Lung microvascular endothelial cell (primary cell): ENCODE results near the gene RHO. TPM values are rescaled to one million over a fixed set of nuclear protein-coding genes. Genes with fewer than 3 reads are reported as not detected.
"Not testable (repeated sequence)": the region's sequence is repeated elsewhere in the genome, so short reads cannot be mapped to it uniquely, and the experiment has no call there.

Source experiments
- DNase-seq, 2 donors: peaks; one replicate each; pipeline versions ENCODE4 v3.0.0 to v3.0.0-alpha.2; 2010; ENCODE audit warnings: low read depth in 2 of 2
- total RNA-seq: library from RNA; depleted of rRNA; stranded (reverse); fragments of >200 nt; gene quantifications from 2 replicates; pipeline ENCODE4 v1.2.1, GENCODE V29; 2014

Gene RHO
- total RNA-seq, result not detected in 2 replicates

DNA sequence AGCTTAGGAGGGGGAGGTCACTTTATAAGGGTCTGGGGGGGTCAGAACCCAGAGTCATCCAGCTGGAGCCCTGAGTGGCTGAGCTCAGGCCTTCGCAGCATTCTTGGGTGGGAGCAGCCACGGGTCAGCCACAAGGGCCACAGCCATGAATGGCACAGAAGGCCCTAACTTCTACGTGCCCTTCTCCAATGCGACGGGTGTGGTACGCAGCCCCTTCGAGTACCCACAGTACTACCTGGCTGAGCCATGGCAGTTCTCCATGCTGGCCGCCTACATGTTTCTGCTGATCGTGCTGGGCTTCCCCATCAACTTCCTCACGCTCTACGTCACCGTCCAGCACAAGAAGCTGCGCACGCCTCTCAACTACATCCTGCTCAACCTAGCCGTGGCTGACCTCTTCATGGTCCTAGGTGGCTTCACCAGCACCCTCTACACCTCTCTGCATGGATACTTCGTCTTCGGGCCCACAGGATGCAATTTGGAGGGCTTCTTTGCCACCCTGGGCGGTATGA lies at the start of gene RHO:
Gene RHO (plus strand): TSS at position 51 of the 512 bp plus-strand sequence. CDS start 95 bp downstream, at position 146.
- DNase-seq, result no peak

GRCh38 chr3:129481225-129481765 lies 47.1 kb upstream of the RHO start:
- DNase-seq, result peak; percentile 58 to 65

DNA sequence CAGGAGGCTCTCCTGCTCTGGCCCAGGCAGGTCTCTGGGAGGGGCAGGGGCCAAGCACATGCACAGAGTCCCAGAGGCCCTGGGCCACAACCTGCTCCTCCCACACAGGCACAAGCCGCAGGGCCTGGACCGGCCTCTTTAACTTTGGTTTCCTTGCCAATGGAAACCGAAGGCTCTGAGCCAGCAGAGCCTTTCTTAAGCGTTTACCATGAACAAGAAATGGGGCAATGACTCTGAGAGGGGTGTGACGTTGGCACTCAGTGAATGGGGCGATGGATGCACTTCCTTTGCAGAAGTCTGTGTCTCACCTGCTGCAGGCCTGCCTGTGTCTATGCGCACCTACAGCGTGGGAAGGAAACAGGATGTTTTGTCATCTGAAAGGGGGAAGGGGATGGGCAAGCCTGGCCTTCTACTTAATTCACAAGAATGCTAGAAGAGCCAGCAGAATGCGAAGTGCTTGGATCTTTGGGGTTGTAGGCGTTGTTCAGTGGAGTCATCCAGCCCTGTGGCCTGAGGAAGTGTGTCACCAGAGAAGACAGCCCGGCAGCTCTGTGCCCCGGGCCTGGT lies 46.6 kb upstream of the RHO start:
- DNase-seq, result peak in 1 of 2 donors; percentile 63

GRCh38 chr3:129482721-129483120 lies 45.7 kb upstream of the RHO start:
- no peak for DNase-seq

- DNase-seq, result no peak
Observed at GRCh38 chr3:129483870-129484269, 44.6 kb upstream of the RHO start.

DNA sequence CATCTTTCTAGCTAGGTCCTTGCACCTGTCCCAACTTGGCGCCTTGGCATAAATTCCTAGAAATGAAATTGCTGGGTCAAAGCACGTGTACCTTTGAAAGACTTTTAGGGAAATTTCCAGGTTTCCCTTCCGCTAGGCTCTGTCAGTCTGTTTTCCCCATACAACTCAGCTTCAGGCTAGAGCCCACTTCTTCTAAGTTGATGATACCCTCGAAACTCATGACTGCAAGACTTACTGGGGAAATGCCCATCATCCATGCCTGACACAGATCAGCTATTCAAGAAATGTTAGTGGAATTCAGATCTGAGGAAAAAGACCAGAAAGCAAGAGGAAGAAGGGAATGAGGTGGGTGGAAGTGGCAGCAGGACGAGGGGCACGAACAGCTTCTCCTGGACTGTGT lies 43.3 kb upstream of the RHO start:
- DNase-seq, result not testable (repeated sequence)

- DNase-seq, result peak in 1 of 2 donors; percentile 82
Observed at GRCh38 chr3:129485721-129486663, 42.4 kb upstream of the RHO start.

- no peak for DNase-seq
Observed at GRCh38 chr3:129486664-129487035, 41.8 kb upstream of the RHO start.

- DNase-seq, result no peak
Observed at GRCh38 chr3:129487183-129487867, 41.1 kb upstream of the RHO start.

GRCh38 chr3:129487868-129488335 lies 40.5 kb upstream of the RHO start:
- DNase-seq, result not testable (repeated sequence)

DNA sequence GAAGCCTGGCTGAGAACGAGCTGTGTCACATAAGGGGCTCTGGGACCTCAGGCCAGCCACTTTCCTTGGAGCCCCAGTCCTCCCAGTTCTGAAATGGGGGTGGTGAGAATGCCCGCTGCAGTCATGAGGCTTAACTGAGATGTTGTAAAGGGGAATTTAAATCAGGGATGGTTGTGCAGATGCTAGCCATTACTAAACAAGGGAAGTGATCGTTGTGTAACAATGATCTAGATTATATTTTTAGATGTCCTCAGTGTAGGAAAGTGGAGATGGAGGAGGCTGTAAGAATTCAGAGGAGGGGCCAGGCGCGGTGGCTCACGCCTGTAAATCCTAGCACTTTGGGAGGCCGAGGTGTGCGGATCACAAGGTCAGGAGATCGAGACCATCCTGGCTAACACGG lies 39.2 kb upstream of the RHO start:
- DNase-seq, result not testable (repeated sequence)

DNA sequence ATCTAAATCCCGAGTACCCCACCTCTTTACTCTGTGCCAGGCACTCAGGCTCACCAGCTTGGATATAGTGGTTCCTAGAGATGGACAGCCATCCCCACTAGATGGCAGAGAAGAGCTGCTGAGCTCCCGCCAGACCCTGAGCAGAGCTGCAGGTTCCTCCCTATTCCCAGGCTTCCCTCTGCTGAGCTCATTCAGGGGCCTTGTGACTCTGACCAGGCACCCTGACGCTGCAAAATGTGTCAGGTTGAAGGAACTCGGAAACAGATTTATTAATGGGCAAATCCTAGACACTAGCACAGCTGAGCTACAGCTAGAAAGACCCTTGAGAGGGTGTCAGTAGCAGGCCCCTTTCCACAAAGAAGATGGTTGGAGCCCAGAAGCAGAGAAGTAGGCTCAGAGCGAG lies 38.2 kb upstream of the RHO start:
- DNase-seq, result peak; percentile 93 to 97

DNA sequence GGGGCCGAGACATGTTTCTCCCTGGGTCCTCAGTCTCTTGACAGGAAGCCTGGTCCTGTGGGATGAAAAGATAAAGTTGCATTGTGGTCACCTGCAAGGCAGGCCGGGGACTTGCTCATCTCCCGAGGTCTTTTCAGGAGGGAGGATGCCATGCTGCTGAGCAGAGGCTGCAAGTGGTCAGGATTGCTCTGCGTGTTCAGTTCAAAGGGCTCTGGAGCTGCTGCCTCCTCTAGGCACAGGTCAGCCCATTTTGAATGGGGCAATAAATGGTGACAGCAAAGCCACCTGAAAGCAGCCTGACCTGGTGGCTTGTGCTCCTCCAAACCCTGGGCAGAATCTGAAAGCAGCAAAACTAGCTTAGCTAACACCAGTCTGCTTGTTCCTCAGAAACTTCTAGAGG lies 37.4 kb upstream of the RHO start:
- DNase-seq, result not testable (repeated sequence)

- no peak for DNase-seq
Observed at GRCh38 chr3:129491794-129492193, 36.6 kb upstream of the RHO start.

DNA sequence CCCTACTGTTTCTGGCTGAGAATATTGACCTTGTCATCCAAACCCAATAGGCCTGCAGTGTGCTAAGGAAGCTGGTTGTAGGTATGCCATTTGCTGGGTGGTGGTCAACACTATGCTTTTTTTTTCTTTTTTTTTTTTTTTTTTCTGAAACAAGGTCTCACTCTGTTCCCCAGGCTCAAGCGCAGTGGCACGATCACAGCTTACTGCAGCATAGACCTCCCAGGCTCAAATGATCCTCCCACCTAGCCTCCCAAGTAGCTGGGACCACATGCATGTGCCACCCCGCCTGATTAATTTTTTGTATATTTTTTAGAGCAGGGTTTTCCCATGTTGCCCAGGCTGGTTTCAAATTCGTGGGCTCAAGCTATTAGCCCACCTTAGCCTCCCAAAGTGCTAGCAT lies 35.7 kb upstream of the RHO start:
- no peak for DNase-seq

GRCh38 chr3:129493206-129493605 lies 35.2 kb upstream of the RHO start:
- DNase-seq, result no peak

GRCh38 chr3:129494499-129494898 lies 33.9 kb upstream of the RHO start:
- peak in 1 of 2 donors; percentile 33 for DNase-seq

- DNase-seq, result peak; percentile 85 to 87
Observed at GRCh38 chr3:129495006-129495639, 33.3 kb upstream of the RHO start.

- DNase-seq, result not testable (repeated sequence)
Observed at GRCh38 chr3:129497876-129498275, 30.6 kb upstream of the RHO start.

GRCh38 chr3:129498603-129499488 lies 29.6 kb upstream of the RHO start:
- DNase-seq, result not testable (repeated sequence)
